GM18505 (cell line): ENCODE results near the gene ABCA4.

Source experiments
- ATAC-seq: cut with Tn5 transposase; IDR thresholded peaks from one replicate; pipeline ENCODE4 v1.9.1; 2021; ENCODE audit not compliant: unreplicated experiment
- POLR2A ChIP-seq: IDR thresholded peaks from 4 replicates; pipeline ENCODE4 v1.6.1; 2011; ENCODE audit warnings: borderline replicate concordance; ENCODE audit not compliant: insufficient read depth, insufficient read length; ENCODE audit errors: extremely low read depth

ABCA4 gene

DNA sequence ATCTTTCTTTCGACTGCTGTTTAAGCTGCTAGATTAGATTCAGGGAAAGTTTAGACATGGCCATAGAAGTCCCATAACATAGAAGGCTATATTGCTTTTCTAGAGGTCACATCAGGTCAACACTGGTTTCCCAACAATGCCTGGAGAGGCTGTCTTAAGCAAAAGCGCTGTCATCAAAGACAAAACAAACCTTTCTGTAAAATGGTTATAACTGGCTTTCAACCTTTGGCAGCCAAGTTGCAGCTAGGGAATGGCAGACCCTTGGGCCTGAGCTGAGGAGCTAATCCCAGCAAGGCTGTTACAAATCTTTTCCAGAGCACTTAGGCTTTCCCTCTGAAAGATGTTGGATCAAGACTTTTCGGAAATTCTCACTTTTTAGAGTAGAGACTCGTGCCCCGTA, 11.2 kb upstream of the ABCA4 start:
- TF ChIP-seq POLR2A: no peak
- ATAC-seq: no peak

DNA sequence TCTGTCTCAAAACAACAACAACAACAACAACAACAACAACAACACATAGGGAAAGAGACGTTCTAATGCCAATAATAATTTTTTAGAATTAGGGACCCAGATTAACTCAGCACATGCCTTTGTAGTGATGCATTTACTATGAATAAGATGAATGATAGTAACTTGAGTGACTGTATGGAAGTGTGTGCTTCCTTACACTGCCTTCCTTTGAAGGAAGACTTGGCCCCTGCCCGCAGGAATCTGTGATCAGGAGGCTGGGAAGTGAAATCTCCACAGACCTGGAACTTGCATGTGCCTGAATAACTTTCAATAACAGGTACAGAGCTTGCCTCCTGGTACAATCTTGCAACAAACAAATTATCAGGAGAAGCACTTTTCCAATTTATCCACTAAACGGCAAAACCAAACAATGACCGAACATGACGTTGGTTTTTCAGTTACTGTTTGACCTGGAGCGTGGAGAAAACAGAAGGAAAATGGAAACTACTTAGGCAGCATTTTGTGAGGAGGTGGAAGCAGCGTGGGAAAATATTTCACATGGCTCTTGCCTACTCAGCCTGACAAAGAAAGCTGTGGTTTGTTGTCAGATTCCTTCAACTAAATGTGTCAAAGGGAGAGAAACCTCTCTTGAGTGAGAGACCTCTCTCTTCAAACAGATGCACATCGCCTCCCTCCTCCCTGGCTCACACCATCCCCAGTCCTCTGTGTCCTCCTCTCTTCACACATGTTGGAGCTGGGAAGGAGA, 10.1 kb upstream of the ABCA4 start:
- no peak for ATAC-seq
- no peak for TF ChIP-seq POLR2A

DNA sequence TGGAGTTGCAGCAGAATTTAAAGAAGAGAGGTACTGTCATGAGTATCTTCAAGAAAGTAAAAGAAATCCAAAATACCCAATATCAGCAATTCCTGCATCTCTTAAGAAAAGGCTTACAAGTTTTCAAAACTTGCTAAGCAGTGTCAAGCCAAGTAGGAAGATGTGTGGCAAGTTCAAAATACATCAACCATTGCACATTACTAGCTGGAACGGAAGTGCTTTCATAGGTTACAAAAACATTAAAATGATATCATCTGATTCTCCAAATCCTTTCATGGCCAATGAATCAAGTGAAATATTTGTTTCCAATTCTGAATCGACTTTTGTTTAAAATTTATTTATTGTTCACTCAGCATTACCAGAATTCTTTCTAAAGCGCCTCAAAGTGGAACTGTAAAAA, 5.7 kb upstream of the ABCA4 start:
- no peak for TF ChIP-seq POLR2A
- no peak for ATAC-seq

GRCh38 chr1:94125551-94126514, 4.9 kb upstream of the ABCA4 start:
- no peak for ATAC-seq

GRCh38 chr1:94124538-94124937, 3.6 kb upstream of the ABCA4 start:
- no peak for TF ChIP-seq POLR2A
- ATAC-seq: no peak

More at GRCh38 chr1:94125551-94126514, 4.9 kb upstream of the ABCA4 start:
- no peak for TF ChIP-seq POLR2A

GRCh38 chr1:94122201-94122970, 1.4 kb upstream of the ABCA4 start:
- TF ChIP-seq POLR2A: no peak
- no peak for ATAC-seq

DNA sequence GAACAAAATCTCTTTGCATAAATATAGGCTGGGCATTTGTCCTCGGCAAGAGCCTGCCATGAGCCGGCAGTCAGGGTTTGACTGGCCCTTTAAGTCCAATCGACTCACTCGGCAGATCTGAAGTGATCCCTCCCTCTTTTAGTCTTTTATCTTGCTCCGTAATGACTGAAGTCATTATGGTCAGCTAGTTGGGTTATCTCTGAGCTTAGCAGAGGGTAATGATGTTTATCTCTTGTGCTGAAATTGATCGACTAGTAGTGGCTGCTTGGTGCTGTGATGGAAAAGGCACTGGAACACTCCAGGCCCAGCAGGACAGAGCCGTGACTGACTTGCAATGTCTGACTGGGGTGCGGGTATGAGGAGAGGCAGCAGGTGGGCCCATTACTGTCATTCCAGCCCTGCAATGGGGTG, 468 bp upstream of the ABCA4 start:
- TF ChIP-seq POLR2A: no peak
- ATAC-seq: no peak

- no peak for TF ChIP-seq POLR2A
- no peak for ATAC-seq
These were observed 412 bp downstream of the ABCA4 start for GRCh38 chr1:94120570-94120901.

DNA sequence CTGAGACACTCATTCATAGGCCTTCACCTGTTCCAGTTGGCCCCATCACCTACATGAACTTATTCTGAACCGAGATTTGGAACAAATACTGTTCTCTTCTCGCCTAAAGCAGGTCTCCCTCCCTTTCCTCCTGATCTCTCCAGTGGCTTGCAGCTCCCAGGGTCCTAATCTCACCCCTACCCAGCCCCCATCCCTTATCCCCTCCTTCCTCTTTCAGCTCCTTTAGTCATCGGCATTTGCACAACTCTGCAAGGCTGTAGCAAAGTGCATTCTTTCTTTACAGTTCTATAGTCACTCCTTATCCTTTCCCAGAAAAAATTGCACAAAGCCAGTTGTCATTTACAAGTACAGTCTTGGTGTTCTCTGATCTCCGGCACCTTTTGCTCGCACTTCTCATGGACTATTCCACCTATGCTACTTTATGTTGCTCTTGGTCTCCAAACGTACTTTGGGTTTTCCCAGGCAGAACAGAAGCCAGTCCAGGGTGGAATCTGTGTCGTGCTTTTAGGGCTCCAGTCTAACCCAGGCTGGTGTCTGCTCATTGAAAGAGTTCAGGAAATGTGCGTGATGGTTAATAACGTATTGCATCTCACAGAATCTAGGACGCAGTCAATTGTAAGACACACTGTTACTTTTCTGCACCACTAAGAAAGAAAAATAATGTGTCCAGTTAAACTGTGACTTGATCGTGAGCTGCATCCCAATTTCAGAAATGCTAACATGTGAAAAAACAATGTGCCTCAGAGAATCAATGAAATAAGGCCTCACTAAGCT, 965 bp downstream of the ABCA4 start:
- no peak for ATAC-seq
- no peak for TF ChIP-seq POLR2A

GRCh38 chr1:94119306-94119705, 1.6 kb downstream of the ABCA4 start:
- no peak for ATAC-seq
- TF ChIP-seq POLR2A: no peak

GRCh38 chr1:94118471-94118870, 2.5 kb downstream of the ABCA4 start:
- no peak for ATAC-seq
- no peak for TF ChIP-seq POLR2A

- no peak for TF ChIP-seq POLR2A
- ATAC-seq: no peak
These were observed 2.9 kb downstream of the ABCA4 start for GRCh38 chr1:94118013-94118412.

- no peak for TF ChIP-seq POLR2A
- ATAC-seq: no peak
These were observed 3.6 kb downstream of the ABCA4 start for GRCh38 chr1:94117259-94117851.

DNA sequence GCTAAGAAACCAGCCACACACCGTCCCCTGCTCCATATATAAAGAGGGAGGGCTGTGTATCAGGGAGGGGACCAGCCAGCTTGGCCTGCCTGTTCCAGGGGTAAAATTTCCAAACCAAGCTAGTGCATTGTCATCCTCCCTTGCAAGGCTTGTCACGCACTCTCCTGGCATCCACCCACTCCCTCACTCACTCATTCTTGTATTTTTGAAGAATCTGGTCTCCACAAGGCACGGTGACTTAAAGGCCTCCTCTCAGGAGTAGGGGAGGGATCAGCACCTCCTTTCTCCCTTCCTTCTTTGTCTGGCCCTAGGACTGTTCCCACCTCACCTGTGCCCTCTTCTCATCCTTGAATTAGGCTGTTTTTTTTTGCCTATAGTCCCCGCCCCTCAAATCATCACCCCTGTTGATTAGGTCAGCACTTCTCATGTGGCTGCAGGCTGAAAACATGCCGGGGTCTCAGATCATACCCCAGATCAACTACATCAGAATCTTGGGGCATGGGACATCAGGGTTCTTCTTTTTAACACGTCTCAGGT, 5.0 kb downstream of the ABCA4 start:
- no peak for ATAC-seq
- no peak for TF ChIP-seq POLR2A
